BLaER1 treated with 17β-estradiol and CSF1 and Interleukin-3, amounts not matched to agents 10 nM and 100 nM (cell line): ENCODE results near the gene TTR.

Experiments used
- H3K27ac ChIP-seq, 11 experiments: shearing (Covaris generic); formaldehyde crosslinking; 2 replicates each; pipeline ENCODE4 v1.8.1; 2022
- H3K27me3 ChIP-seq, 11 experiments: shearing (Covaris generic); formaldehyde crosslinking; 2 replicates each; pipeline ENCODE4 v1.8.1; 2022
- H3K36me3 ChIP-seq, 11 experiments: shearing (Covaris generic); formaldehyde crosslinking; 2 replicates each; pipeline ENCODE4 v1.8.1; 2022
- H3K4me1 ChIP-seq, 10 experiments: shearing (Covaris generic); formaldehyde crosslinking; 2 replicates each; pipeline ENCODE4 v1.8.1; 2022
- H3K4me2 ChIP-seq, 11 experiments: shearing (Covaris generic); formaldehyde crosslinking; 2 replicates each; pipeline ENCODE4 v1.8.1; 2022
- H3K4me3 ChIP-seq, 10 experiments: shearing (Covaris generic); formaldehyde crosslinking; 2 replicates each; pipeline ENCODE4 v1.8.1; 2022
- H3K9ac ChIP-seq, 11 experiments: shearing (Covaris generic); formaldehyde crosslinking; 2 replicates each; pipeline ENCODE4 v1.8.1; 2022
- H3K9me3 ChIP-seq, 11 experiments: shearing (Covaris generic); formaldehyde crosslinking; replicated peaks in 1 of 11; 2 replicates each; pipeline ENCODE4 v1.8.1; 2022
- H4K20me1 ChIP-seq, 11 experiments: shearing (Covaris generic); formaldehyde crosslinking; 2 replicates each; pipeline ENCODE4 v1.8.1; 2022
- Cebpa-rat ChIP-seq, 11 experiments: shearing (Covaris generic); IDR thresholded peaks; 2 replicates each; pipeline ENCODE4 v1.8.1; 2022

The TTR gene

DNA sequence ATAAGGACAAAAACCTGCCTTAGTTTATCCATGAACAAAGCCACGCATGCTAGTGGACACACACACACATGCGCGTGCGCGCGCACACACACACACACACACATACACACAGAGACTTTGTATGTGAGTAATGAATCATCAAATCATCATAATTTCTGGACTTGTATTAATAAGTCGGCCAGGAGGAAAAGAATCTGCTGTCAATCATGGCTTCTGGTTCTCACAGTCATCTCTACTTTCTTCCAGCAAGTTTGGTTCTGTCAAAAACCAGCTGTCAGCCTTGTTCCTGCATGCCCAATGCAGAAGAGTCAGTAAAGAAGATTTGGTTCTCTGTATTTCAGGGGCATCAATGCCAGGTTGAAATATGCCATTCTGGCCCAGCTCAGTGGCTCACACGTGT, 1.1 kb upstream of the TTR start:
- Histone ChIP-seq H3K4me3 (no peak overlapping the region), H4K20me1 (no peaks in the 10 kb centered on the region), H3K9ac (no peak overlapping the region), H3K27me3 (no peaks in the 10 kb centered on the region), H3K9me3 (no peaks in the 10 kb centered on the region), H3K4me2 (no peak overlapping the region), H3K27ac (no peak overlapping the region), H3K4me1 (no peaks in the 10 kb centered on the region), H3K36me3 (no peaks in the 10 kb centered on the region)
- no peak for TF ChIP-seq Cebpa-rat (IDR thresholded peaks at IDR 0.05)

- Histone ChIP-seq H3K4me2 (no peak overlapping the region), H3K9me3 (no peaks in the 10 kb centered on the region), H3K4me1 (no peaks in the 10 kb centered on the region), H3K27ac (no peak overlapping the region), H3K36me3 (no peaks in the 10 kb centered on the region), H4K20me1 (no peaks in the 10 kb centered on the region), H3K27me3 (no peaks in the 10 kb centered on the region), H3K9ac (no peak overlapping the region), H3K4me3 (no peak overlapping the region)
- TF ChIP-seq Cebpa-rat (IDR thresholded peaks at IDR 0.05) = no peak
These were observed 564 bp upstream of the TTR start for GRCh38 chr18:31591113-31591512.

- Histone ChIP-seq H3K4me2 (no peak overlapping the region), H3K9ac (no peak overlapping the region), H3K4me1 (no peaks in the 10 kb centered on the region), H3K4me3 (no peak overlapping the region), H3K27ac (no peak overlapping the region), H3K36me3 (no peaks in the 10 kb centered on the region), H3K27me3 (no peaks in the 10 kb centered on the region), H4K20me1 (no peaks in the 10 kb centered on the region), H3K9me3 (no peaks in the 10 kb centered on the region)
- TF ChIP-seq Cebpa-rat (IDR thresholded peaks at IDR 0.05) = no peak
These were observed 955 bp downstream of the TTR start for GRCh38 chr18:31592506-31593157.

DNA sequence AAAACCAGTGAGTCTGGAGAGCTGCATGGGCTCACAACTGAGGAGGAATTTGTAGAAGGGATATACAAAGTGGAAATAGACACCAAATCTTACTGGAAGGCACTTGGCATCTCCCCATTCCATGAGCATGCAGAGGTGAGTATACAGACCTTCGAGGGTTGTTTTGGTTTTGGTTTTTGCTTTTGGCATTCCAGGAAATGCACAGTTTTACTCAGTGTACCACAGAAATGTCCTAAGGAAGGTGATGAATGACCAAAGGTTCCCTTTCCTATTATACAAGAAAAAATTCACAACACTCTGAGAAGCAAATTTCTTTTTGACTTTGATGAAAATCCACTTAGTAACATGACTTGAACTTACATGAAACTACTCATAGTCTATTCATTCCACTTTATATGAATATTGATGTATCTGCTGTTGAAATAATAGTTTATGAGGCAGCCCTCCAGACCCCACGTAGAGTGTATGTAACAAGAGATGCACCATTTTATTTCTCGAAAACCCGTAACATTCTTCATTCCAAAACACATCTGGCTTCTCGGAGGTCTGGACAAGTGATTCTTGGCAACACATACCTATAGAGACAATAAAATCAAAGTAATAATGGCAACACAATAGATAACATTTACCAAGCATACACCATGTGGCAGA, 3.6 kb downstream of the TTR start:
- Histone ChIP-seq H3K27ac (no peak overlapping the region), H3K27me3 (no peaks in the 10 kb centered on the region), H3K9ac (no peak overlapping the region), H3K36me3 (no peaks in the 10 kb centered on the region), H3K9me3 (no peaks in the 10 kb centered on the region), H3K4me1 (no peaks in the 10 kb centered on the region), H3K4me2 (no peak overlapping the region), H3K4me3 (no peak overlapping the region), H4K20me1 (no peaks in the 10 kb centered on the region)
- no peak for TF ChIP-seq Cebpa-rat (IDR thresholded peaks at IDR 0.05)

GRCh38 chr18:31596081-31596872, 4.6 kb downstream of the TTR start:
- no peak overlapping the region for H3K9ac ChIP-seq
- H3K9me3 ChIP-seq = no peaks in the 10 kb centered on the region
- H3K4me3 ChIP-seq = no peak overlapping the region
- no peaks in the 10 kb centered on the region for H4K20me1 ChIP-seq
- no peak overlapping the region for H3K27ac ChIP-seq
- TF ChIP-seq Cebpa-rat (IDR thresholded peaks at IDR 0.05) = no peak
- H3K4me1 ChIP-seq = no peaks in the 10 kb centered on the region
- H3K27me3 ChIP-seq = no peaks in the 10 kb centered on the region
- no peak overlapping the region for H3K4me2 ChIP-seq
- no peaks in the 10 kb centered on the region for H3K36me3 ChIP-seq

- Histone ChIP-seq H3K4me1 (no peaks in the 10 kb centered on the region), H3K36me3 (no peaks in the 10 kb centered on the region), H3K9me3 (no peaks in the 10 kb centered on the region), H3K27ac (no peak overlapping the region), H3K27me3 (no peaks in the 10 kb centered on the region), H3K9ac (no peak overlapping the region), H3K4me3 (no peak overlapping the region), H4K20me1 (no peaks in the 10 kb centered on the region), H3K4me2 (no peak overlapping the region)
- TF ChIP-seq Cebpa-rat (IDR thresholded peaks at IDR 0.05) = no peak
These were observed 6.5 kb downstream of the TTR start for GRCh38 chr18:31598021-31598805.

DNA sequence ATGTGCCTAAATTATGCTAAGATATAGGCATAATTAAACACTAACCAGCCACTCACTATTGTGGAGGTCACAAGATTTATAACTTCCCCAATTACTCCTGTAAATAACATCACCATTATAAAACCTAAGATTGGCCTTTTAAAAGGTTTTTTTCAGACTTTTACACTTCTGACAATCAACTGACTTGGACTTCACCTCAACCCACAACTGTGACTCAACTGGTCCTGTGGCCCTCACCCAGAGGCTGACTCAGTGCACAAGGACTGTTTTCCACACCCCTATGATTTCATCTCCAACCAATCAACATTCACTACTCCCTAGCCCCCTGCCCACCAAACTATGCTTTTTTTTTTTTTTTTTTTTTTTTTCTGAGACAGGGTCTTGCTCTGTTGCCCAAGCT, 11.6 kb downstream of the TTR start:
- no peak for TF ChIP-seq Cebpa-rat (IDR thresholded peaks at IDR 0.05)
- Histone ChIP-seq H3K9me3 (no peaks in the 10 kb centered on the region), H3K4me3 (no peak overlapping the region), H3K27me3 (no peaks in the 10 kb centered on the region), H3K9ac (no peak overlapping the region), H4K20me1 (no peaks in the 10 kb centered on the region), H3K4me2 (no peak overlapping the region), H3K27ac (no peak overlapping the region), H3K4me1 (no peaks in the 10 kb centered on the region), H3K36me3 (no peaks in the 10 kb centered on the region)

- H3K27ac ChIP-seq = no peak overlapping the region
- H3K4me3 ChIP-seq = no peak overlapping the region
- H3K9me3 ChIP-seq = no peaks in the 10 kb centered on the region
- H4K20me1 ChIP-seq = no peaks in the 10 kb centered on the region
- H3K4me1 ChIP-seq = peaks cover 0 to 13% (median 7%) of the 10 kb centered on the region in 10 experiments; a peak in 8 of 20 replicates
- no peak for TF ChIP-seq Cebpa-rat (IDR thresholded peaks at IDR 0.05)
- H3K4me2 ChIP-seq = no peak overlapping the region
- H3K27me3 ChIP-seq = no peaks in the 10 kb centered on the region
- no peaks in the 10 kb centered on the region for H3K36me3 ChIP-seq
- H3K9ac ChIP-seq = no peak overlapping the region
These were observed 14.6 kb downstream of the TTR start for GRCh38 chr18:31606265-31606664.

DNA sequence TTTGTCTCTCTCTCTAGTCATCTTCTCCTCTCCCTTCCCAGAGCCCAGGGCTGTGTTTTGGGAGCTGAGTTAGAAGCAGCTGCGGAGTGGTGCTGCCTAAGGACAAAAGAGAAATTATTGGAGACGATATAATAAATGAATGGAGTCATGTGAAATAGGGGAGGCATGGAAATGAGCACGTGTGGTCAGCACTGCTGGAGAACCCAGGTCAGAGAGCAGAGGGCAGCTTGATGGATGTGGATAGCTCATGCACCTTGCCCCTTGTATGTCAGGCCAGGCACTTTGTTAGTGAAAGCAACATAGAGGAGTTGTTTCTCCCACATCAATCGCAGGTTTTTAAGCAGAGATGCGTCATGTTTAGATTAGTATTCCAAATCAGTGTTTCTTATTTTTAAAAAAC, 15.7 kb downstream of the TTR start:
- no peaks in the 10 kb centered on the region for H3K9me3 ChIP-seq
- H3K36me3 ChIP-seq = no peaks in the 10 kb centered on the region
- no peak overlapping the region for H3K27ac ChIP-seq
- H3K4me2 ChIP-seq = no peak overlapping the region
- no peak for TF ChIP-seq Cebpa-rat (IDR thresholded peaks at IDR 0.05)
- H4K20me1 ChIP-seq = no peaks in the 10 kb centered on the region
- peaks cover 0 to 16% (median 7%) of the 10 kb centered on the region in 10 experiments; a peak in 8 of 20 replicates for H3K4me1 ChIP-seq
- no peak overlapping the region for H3K9ac ChIP-seq
- H3K27me3 ChIP-seq = no peaks in the 10 kb centered on the region
- no peak overlapping the region for H3K4me3 ChIP-seq
